Prostate gland (tissue), 2 donors: ENCODE data around the gene ENPP5. TPM values are rescaled to one million over a fixed set of nuclear protein-coding genes. Genes with fewer than 3 reads are reported as not detected.

Experiments
- total RNA-seq, 2 donors: library from RNA; depleted of rRNA; stranded (reverse); fragments of >200 nt; gene quantifications; one replicate each; pipeline ENCODE4 v1.1.0, GENCODE V29; 2016

ENPP5 gene
- total RNA-seq, 2 donors from 2014 or later = 45.7 to 90.1 TPM

Other genes starting within 250 kb of the ENPP5 start
- 1 to 10 TPM; 3.2 to 4.5 TPM for gene CLIC5, start 155.1 kb downstream of the ENPP5 start, total RNA-seq
- gene ENPP4, start 41.0 kb downstream of the ENPP5 start, total RNA-seq = 10 to 100 TPM; 16.9 to 17.5 TPM